ENCODE measurements around the gene RSU1.

RSU1 gene

DNA sequence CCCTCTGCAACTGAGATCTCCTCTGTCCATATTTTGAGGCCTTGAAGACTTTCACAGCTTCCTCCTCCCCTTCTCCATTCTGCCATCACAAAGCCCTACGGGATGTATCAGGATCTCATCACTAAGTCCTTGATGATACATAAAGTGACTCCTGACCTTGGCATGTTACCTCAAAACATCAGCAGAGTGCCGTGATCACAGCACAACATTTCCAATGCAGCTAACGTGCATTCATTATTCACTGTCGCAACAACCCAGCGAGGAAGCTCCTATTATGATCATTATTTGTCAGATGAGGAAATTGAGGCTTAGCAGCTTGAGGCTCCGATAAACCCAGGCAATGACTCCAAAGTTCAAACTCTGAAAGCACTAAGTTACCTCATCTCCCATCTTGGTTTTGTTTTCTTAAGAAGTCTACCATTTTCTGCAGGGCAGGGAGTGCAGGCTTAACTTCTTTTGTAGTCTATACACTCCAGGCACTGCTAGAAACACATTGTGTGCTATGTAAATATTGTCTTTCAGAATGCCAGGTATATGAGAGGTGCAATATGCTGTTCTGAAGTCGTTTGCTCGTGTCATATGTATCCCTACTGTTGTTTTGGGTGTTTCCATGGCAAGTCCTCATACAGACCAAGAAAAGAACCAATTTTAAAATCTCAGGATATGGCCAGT is 215.0 kb downstream of the RSU1 start:
- DNase-seq (ENCODE audit: low read depth in 2 of 2) = no peak

DNA sequence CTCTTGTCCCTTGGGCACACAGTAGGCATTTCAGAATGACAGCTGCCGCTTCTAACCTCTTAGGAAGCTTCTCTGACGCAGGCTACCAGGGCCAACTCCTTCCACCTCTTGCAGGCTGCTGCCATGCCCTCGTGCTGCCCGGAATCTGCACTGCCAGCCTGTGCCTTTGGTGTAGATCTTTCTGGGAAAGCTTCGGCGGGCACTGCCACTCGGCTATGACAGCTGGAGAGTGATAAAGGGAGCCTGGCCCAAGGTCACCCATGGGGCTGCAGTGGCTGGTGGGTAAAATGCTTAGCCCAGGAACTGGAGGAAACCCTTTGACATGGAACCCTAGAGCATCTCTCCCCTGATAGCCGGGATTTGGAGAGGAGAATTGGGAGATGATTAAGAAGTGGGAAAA is 217.6 kb downstream of the RSU1 start:
- no peak for DNase-seq (ENCODE audit: low read depth in 2 of 2)

DNA sequence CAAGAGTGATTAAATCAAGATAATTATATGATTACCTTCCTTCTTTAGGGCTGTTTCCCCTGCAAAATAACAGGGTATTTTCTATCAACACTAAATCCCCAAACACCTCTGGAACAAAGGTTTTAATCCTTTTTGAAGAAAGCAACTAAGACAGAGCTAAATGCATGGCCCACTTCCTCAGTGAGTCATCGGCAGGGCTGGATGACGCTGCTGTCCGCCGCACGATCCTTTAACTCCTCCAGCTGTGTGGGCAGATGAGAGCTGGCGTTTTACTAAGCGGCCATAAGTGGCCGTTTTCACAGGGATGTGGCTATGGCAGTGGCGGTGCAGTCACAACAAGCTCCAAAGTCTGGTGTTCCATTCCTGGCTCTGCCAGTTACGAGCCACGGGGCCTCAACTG is 219.6 kb downstream of the RSU1 start:
- DNase-seq (ENCODE audit: low read depth in 2 of 2) = no peak

DNA sequence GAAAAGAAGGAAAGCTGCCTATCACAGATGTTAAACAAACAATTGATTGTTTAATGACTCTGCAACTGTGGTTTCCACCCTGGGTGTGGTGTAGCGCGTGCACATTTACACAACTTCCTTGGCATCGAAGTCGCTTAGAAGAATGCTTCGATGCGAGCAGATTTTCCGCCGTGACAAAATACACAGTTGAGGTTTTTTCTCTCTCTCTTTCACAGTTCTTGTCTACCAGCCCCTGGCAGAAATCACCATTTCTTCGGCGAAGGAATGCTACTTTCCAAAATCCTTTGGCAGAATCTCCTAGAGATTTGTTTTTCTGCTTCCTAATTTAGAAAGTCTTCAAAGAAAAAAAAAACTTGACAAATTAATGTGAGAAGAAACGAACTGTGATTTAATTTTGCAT is 224.8 kb downstream of the RSU1 start:
- DNase-seq (ENCODE audit: low read depth in 2 of 2) = no peak

DNA sequence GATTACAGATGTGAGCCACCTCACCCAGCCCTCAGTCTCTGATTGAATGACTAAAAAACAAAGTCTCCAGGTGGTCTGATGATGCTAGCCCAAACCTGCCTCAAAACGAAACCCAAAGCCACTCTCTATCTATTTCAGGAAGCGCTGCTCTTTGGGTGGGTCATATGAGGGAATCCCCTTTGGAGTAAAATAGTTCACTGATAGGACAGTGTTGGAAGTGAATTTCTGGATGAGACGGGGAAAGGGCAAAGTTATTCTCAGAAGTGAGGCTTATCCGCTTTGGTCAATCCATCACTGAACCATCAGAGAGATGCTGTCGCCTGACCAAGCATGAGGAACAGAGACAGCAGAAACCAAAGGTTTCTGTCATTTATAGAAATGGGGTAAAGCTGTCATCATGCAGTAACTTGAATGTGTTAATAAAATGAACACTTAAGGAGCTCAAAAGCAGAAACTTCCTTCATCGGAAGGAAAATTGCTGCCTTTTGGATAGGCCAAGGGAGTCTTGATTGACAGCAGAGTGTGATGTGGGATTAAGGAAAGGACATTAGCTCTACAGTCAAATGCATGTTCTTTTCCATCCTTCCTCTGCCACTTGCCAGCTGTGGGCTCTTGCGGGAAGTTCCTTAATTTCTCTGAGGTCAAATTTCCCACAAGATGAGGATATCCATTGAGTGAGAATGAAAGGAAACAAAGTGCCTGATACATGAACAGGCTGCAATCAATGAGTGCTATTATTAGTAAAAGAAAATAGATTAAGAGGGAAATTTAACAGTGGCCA is 230.7 kb downstream of the RSU1 start:
- DNase-seq (ENCODE audit: low read depth in 2 of 2) = no peak

DNA sequence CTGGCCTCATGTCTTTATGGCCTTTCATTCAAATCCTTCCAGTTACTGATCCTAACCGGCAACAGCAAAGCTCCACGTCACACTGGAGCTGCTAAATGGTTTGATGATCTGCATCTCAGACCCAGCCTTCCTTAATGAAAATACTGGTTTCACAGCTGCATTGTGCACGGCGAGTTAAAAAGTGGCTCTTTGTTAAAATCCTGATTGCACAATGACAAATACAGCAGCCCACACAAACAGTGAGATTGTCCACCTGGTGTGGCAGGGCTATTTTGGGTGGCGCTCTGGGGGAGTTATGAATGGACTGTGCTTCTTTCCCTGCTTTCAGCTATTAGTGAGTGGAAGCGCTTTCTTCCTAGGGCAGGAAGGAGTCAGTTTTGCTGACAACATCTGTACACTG is 232.1 kb downstream of the RSU1 start:
- DNase-seq (ENCODE audit: low read depth in 2 of 2) = no peak

DNA sequence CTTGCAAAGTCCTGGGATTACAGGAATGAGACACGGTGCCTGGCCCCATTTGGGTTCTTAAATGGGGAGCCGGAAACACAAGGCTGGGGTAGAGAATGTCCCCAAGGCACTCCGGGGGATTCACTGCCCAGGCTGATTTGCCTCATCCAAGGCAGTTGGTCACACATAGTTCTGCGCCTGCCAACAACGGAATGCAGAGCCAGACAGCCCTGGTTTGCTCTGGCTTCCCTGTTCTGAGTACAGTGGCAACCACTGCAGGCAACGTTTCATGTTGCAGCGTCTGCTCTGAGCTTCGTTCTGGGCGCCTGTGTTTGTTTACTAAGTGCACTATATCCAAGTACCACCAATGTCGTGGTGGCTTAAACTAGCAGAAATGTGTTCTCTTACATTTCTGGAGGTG is 233.8 kb downstream of the RSU1 start:
- no peak for DNase-seq (ENCODE audit: low read depth in 2 of 2)

DNA sequence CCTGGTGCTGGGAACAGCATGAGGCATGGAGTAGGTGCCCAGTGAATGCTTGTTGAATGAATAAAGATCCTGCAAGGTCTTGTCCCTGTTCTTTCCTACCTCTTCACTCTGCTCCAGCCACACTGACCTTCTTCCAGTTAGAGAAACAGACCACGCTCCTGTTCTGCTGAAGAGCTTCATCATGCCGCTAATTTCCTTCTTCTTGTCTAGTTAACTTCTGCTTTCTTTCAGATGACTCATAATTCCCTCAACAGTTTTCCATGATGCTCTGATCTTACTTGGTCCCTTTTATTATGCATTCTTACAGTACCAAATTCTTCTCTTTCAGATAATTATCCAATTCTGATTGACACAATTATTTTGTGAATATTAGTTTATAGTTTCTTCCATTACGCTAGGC is 236.0 kb downstream of the RSU1 start:
- DNase-seq (ENCODE audit: low read depth in 2 of 2) = no peak

DNA sequence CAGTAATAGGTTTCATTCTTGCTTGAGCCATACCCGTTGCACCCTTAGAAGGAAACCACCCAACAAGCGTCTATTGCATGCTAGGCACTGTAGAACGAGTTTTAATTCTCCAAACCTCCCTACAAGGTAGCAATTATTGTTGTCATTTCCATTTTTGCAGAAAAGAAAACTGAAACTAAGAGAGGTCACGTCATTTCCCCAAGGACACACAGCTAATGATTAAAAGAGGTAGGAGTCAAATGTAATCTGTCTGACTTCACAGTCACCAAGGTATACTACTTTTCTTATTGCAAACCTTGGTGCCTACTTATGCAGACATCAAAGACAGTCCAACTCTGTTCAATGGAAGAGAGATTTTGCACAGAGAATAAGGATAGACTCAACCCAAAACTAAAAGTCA is 246.5 kb downstream of the RSU1 start:
- DNase-seq (ENCODE audit: low read depth in 2 of 2) = no peak

DNA sequence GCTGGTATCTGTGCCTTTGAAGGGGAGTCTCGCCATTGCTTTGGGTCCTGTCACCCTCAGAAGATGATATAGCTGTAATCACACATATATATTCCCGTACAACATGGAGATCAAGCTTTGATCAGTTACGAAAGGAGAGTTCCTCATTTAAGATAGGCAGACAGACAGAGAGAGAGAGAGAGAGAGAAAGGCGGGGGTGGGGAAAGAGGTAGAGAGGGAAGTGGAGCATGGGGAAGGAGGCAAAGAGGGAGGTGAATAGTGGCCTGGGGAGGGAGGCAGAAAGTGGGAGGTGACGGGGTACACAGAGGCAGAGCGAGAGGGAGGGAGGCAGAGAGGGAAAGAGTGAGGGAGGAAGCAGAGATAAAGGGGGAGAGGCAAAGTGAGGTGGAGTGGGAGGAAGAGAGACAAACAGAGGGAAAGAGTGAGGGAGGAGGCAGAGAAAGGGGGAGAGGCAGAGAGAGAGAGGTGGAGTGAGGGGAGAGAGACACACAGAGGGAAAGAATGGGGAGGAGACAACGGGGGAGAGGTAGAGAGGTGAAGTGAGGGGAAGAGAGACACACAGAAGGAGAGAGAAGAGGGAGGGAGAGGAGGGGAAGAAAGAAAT is 250.9 kb downstream of the RSU1 start:
- no peak for DNase-seq (ENCODE audit: low read depth in 2 of 2)

DNA sequence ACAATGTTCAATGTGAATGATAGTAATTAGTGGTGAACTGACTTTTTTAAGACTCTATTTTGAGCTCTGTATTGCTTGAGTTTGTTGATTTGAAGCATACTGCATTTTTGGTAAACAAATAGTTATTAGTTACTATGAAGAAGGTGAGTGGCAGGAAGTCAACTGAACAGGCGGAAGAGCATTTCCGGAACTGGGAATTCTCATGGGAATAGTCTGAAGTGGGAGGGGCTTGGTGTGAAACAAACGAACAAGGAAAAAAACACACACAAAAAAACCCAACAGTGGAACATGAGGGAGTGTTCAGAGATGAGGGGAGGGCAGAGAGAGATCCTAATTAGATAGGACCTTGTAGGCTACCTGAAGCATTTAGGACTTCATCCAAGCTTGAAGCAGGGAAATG is 251.6 kb downstream of the RSU1 start:
- DNase-seq (ENCODE audit: low read depth in 2 of 2) = no peak

DNA sequence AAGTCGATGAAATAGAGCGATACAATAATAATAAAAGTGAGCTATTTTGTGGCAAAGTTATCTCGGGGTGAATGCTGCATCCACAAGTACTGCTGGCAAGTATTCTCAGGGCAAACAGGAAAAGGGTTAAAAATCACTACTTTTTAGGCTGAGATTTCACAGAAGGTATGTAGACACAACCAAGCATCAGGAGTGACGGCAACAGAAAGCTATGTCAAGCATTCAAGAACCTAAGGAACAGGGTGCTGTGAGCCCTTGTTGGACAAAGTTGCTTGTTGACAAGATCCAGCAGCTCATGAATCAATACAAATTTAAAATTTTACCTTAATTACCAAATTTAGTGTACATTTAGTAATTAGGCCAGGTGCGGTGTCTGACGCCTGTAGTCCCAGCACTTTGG is 254.3 kb downstream of the RSU1 start:
- DNase-seq (ENCODE audit: low read depth in 2 of 2) = no peak

DNA sequence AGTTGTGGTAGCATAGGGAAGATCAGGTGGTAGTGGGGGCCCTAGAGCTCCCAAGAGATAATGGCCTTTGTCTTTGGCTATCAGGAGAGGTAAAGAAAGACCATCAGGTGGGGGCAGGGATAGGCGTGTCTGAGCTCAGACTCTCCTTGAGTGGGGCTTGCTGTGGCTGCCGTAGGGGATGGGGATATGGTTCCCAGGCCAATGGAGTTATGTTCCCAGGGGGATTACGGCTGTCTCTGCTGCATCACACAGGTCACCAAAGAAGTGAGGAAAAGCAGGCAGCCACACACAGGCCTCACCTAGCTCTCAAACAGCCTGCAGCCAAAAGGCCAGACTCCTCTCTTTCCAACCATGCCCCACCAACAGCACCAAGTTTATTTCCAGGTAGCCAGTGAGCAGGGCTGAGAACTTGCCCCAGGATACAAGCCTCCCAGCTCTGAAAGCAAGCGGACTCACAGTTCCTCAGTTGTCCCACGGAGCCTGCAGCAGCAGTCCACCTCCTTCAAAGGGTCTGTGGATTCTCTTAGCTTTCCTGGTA is 257.9 kb downstream of the RSU1 start:
- DNase-seq (ENCODE audit: low read depth in 2 of 2) = no peak

DNA sequence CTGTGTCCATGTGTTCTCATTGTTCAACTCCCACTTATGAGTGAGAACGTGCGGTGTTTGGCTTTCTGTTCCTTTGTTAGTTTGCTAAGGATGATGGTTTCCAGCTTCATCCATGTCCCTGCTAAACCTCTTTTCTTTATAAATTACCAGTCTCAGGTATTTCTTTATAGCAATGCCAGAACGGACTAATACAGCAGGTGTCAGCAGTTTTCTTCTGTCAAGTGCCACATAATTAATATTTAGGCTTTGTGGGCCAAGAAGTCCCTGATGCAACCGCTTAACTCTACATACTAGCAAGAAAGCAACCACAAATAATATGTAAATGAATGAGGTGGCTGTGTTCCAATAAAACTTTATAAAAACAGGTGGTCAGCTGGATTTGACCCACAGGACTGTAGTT is 269.3 kb downstream of the RSU1 start:
- DNase-seq (ENCODE audit: low read depth in 2 of 2) = no peak

DNA sequence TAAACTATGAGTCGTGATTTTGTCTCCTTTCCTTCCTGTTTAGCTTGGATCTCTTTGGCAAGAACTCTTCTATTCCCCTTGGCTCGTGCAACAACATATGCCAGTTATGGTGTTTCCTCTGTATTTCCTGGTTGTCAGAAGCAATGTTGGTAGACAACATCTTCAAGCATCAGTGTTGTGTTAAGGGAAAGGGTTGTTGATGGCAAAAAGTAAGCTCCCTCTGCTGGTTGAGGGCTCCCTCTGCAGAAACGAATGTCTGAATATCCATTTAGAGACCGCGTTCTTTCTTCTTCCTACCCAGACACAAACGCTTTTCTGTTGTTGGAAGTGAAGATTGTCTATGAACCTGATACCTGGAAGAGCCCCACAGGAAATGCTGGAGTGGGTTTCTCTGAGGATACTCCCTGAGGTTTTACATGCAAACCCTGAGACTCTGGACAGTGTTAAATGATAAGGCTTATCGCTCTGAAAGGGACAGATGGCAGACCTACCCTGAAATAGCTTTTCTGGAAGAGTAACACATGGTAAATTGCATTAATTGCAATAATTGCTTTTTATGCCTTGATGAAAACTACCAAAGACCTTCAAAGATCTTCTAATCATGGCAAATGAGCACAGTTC is 272.0 kb downstream of the RSU1 start:
- DNase-seq (ENCODE audit: low read depth in 2 of 2) = no peak

DNA sequence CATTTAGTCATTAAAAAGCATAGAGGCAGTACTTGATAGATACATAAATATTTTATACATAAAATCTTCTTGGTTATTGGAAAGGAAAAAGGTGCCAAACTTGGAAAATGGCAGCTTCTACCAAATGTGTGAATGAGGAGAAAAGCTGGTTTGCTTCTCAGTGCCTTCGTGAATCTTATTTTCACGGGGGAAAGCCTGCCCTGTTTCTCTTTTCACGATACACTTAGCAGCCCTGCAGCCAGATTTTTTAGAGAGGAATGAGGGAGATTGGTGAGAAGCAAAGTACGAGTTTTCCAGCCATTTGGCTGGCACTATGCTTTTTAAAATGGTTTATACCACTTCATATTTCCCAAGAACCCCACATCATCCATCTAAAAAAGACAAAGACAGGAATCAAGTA is 272.6 kb downstream of the RSU1 start:
- DNase-seq (ENCODE audit: low read depth in 2 of 2) = no peak

DNA sequence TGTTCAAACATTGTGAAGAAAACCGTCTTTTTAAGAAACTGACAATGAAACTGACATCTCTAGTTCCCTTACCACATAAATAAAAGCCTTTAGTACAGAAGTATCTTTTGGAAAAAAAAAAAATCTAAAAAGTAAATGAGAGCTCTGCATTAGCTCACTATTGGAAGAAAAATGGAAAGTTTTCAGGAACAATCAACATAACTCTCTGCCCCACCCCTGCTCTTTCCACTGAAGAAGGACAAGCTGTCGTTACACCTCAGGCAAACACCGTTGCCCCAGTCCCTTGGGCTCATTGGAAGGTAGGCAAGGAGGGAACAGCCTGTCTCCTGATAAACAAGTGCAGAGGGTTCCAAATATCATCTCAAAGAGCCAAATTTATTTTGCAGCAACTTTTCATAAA is 273.1 kb downstream of the RSU1 start:
- DNase-seq (ENCODE audit: low read depth in 2 of 2) = no peak

All from stimulated activated CD8-positive, alpha-beta memory T cell treated with anti-CD3 and anti-CD28 coated beads, Interleukin-15, amount 100 ng/mL, for 48 hours (primary cell).